OCI-LY7 (cell line): ENCODE data around the gene FEN1. TPM values are rescaled to one million over a fixed set of nuclear protein-coding genes. Genes with fewer than 3 reads are reported as not detected.
A peak's percentile ranks its signal among the peaks of the same experiment; 100 is the strongest.

Experiments used
- BruUV-seq: library from RNA; stranded (reverse); fragments of 400-500 nt; replicated peaks from 2 replicates; lab custom pipeline; 2021; lab: Mats Ljungman, UMichigan
- CTCF ChIA-PET: fragments of 300-600 bp; sonication (Branson Sonifier 250); formaldehyde crosslinking; loops from one replicate; lab custom pipeline; 2022; ENCODE audit warnings: antibody characterized with exemption; ENCODE audit not compliant: unreplicated experiment; lab: Charles Lee
- POLR2A ChIA-PET: fragments of 300-600 bp; sonication (Branson Sonifier 250); formaldehyde crosslinking; loops from one replicate; lab custom pipeline; 2022; ENCODE audit warnings: antibody characterized with exemption; lab: Charles Lee
- DNase-seq: peaks from one replicate; pipeline ENCODE4 v3.0.0-alpha.2; 2015; ENCODE audit warnings: low spot score
- H2AFZ ChIP-seq: fragments of 200-600 bp; sonication (generic), shearing (Covaris generic); 2 replicates; pipeline ENCODE4 v1.6.1; 2014; ENCODE audit warnings: mild to moderate bottlenecking, antibody characterized with exemption, low read length, moderate library complexity
- H3K27ac ChIP-seq: fragments of 200-600 bp; sonication (generic); 2 replicates; pipeline ENCODE4 v1.5.1; 2014; ENCODE audit warnings: mixed run types, low read depth, mild to moderate bottlenecking, moderate library complexity, low read length, inconsistent platforms; ENCODE audit not compliant: poor library complexity, severe bottlenecking
- H3K36me3 ChIP-seq: fragments of 200-600 bp; sonication (generic); 2 replicates; pipeline ENCODE4 v1.6.1; 2014; ENCODE audit warnings: mild to moderate bottlenecking, antibody characterized with exemption, low read length, moderate library complexity, mixed read lengths; ENCODE audit not compliant: insufficient read depth
- H3K4me1 ChIP-seq: fragments of 200-600 bp; sonication (generic); 2 replicates; pipeline ENCODE4 v1.5.1; 2014; ENCODE audit warnings: mild to moderate bottlenecking, low read length; ENCODE audit not compliant: insufficient read depth, poor library complexity, severe bottlenecking
- H3K4me2 ChIP-seq: fragments of 200-600 bp; sonication (generic); 2 replicates; pipeline ENCODE4 v1.6.1; 2014; ENCODE audit warnings: mild to moderate bottlenecking, low read length
- H3K4me3 ChIP-seq: fragments of 200-600 bp; sonication (generic); 2 replicates; pipeline ENCODE4 v1.5.1; 2014; ENCODE audit warnings: mild to moderate bottlenecking, low read depth, low read length; ENCODE audit not compliant: poor library complexity, severe bottlenecking
- H3K79me2 ChIP-seq: fragments of 200-600 bp; sonication (generic); 2 replicates; pipeline ENCODE4 v1.6.1; 2016; ENCODE audit warnings: low read depth, mild to moderate bottlenecking, low read length, moderate library complexity, mixed read lengths; ENCODE audit not compliant: insufficient read depth
- H3K9me2 ChIP-seq: fragments of 200-600 bp; sonication (generic); 2 replicates; pipeline ENCODE4 v1.6.1; 2016; ENCODE audit warnings: mild to moderate bottlenecking, low read length, mixed read lengths; ENCODE audit not compliant: insufficient read depth
- H3K9me3 ChIP-seq: fragments of 200-600 bp; sonication (generic); 2 replicates; pipeline ENCODE4 v1.6.1; 2014; ENCODE audit warnings: mild to moderate bottlenecking, mixed run types, low read length, mixed read lengths
- H4K20me1 ChIP-seq: fragments of 200-600 bp; sonication (generic); 2 replicates; pipeline ENCODE4 v1.6.1; 2014; ENCODE audit warnings: mild to moderate bottlenecking, antibody characterized with exemption, low read length, moderate library complexity, mixed read lengths; ENCODE audit not compliant: insufficient read depth
- EZH2phosphoT487 ChIP-seq: fragments of 200-600 bp; sonication (generic); IDR thresholded peaks from 2 replicates; pipeline ENCODE4 v1.6.1; 2018; ENCODE audit warnings: low read depth, borderline replicate concordance, mild to moderate bottlenecking, mixed run types, antibody characterized with exemption, low read length, moderate library complexity, mixed read lengths
- intact Hi-C: fragments of 100-400 bp; cut with micrococcal nuclease; formaldehyde crosslinking; loops from one replicate; pipeline ENCODE4 v1.10.0; 2022; ENCODE audit not compliant: unreplicated experiment
- total RNA-seq, 2 experiments: library from RNA; depleted of rRNA in 1 of 2; stranded (reverse); fragments of >200 nt in 1 of 2; shearing (Covaris generic) in 1 of 2; gene quantifications; 2 replicates each; pipeline ENCODE4 v1.2.3, GENCODE V29; 2014 to 2022
- TF ChIP-seq, protein P1 (sequence below): fragments of 200-600 bp; sonication (generic); conservative IDR thresholded peaks from 2 replicates; pipeline ENCODE4 v1.5.1; 2014; ENCODE audit warnings: mild to moderate bottlenecking, antibody characterized with exemption, low read length, moderate library complexity, mixed read lengths

The FEN1 gene
- total RNA-seq, 2 experiments from 2014 or later = 123 to 153 TPM

DNA sequence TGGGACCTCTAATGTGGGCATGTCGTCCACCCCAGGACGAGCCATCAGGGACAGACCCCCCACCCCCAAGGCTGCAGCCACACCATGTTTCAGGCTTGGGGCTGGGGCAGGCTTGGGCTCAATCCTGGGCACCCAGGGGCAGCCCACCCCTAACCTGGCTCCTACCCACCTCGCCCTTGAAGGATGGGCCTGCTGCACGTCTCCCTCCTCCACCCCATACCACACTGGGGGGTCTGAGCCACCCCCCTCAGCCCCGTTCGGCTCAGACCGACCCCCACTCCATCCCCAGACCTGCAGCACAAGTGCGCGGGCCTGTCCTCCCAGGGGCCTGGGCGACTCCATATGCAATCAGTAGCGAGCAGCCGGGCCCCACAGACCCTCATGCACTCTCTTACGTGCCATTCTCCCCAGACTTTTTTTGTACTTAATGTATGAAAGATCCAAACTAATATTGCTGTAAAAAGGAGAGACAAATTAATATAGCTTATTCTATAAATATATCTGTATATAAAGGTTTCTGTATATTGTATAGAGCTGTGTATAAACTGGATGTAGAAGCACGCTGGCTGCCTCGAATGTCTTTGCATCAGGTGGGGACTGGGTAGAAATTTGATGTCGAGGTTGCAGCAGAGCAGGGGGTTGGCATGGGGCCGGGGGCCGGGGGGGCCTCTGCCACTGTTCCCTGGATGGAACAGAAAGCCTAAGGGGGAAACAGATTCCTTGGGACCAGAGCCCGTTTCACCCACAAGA lies 46.1 kb upstream of the FEN1 start:
- CTCF ChIA-PET = no interaction called here
- intact Hi-C loops = loop anchor here (1.0 to 5.0 kb wide), 2 partner anchors 30 to 361 kb away; no protein-coding TSS in a partner anchor
- no peak overlapping the region for H3K4me2 ChIP-seq

DNA sequence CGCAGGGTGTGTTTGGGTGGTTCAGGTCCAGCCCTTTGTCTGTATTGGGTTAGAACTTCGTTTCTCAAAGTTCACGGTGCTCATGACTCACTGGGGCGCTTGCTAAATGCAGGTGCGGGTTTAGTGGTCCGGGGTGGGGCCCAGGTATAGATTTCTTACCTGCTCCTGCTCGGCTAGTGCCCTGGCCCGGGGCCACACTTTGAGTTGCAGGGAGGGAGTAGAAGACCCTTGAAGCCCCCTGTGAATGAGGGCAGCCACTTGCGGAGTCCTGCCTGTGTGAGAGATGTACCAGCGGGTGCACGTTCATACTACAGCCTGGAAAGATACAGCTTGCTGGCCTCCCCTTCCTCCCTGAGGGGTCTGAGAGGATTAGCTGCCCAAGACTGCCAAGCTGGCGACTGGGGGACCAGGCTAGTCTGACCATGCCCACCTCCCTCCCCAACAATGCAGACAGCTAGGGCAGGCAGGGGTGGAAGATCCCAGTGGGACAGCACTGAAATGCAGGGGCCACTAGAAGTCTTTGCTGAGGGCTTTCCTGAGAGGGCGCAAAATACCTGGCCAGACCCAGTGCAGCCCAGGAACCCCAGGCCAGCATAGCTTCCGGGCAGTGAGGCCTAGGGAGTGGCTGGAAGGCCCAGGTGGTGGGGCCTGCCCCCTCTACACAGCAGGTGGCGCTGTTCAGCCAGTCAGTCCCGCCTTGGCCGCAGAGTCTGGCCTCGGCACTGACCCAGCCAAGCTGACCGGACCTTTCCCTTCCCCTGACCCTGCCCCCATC lies 45.3 kb upstream of the FEN1 start:
- ChIA-PET CTCF (interaction anchor here (0.6 kb wide), 1 partner anchor 360 kb away, joined by 3 read pairs; no protein-coding TSS in a partner anchor), POLR2A (no interaction called here)
- Histone ChIP-seq H3K27ac (no peak overlapping the region), H3K4me1 (no peaks in the 10 kb centered on the region), H3K9me3 (no peaks in the 10 kb centered on the region), H3K36me3 (no peaks in the 10 kb centered on the region), H3K4me2 (no peak overlapping the region), H3K4me3 (no peak overlapping the region), H2AFZ (no peak overlapping the region), H4K20me1 (no peaks in the 10 kb centered on the region), H3K79me2 (no peaks in the 10 kb centered on the region), H3K9me2 (no peaks in the 10 kb centered on the region)
- peak; percentile 53 for DNase-seq
- no peak for TF ChIP-seq EZH2phosphoT487
- TF ChIP-seq, protein P1, sequence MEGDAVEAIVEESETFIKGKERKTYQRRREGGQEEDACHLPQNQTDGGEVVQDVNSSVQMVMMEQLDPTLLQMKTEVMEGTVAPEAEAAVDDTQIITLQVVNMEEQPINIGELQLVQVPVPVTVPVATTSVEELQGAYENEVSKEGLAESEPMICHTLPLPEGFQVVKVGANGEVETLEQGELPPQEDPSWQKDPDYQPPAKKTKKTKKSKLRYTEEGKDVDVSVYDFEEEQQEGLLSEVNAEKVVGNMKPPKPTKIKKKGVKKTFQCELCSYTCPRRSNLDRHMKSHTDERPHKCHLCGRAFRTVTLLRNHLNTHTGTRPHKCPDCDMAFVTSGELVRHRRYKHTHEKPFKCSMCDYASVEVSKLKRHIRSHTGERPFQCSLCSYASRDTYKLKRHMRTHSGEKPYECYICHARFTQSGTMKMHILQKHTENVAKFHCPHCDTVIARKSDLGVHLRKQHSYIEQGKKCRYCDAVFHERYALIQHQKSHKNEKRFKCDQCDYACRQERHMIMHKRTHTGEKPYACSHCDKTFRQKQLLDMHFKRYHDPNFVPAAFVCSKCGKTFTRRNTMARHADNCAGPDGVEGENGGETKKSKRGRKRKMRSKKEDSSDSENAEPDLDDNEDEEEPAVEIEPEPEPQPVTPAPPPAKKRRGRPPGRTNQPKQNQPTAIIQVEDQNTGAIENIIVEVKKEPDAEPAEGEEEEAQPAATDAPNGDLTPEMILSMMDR = peak; percentile 90
- BruUV-seq = no TSS peak
- intact Hi-C loops = loop anchor here (1.0 to 5.0 kb wide), 2 partner anchors 29 to 360 kb away; no protein-coding TSS in a partner anchor

More for the DNA sequence above, 46.1 kb upstream of the FEN1 start:
- Histone ChIP-seq H3K36me3 (no peaks in the 10 kb centered on the region), H3K9me3 (no peaks in the 10 kb centered on the region), H3K4me1 (no peaks in the 10 kb centered on the region), H3K9me2 (no peaks in the 10 kb centered on the region), H3K27ac (no peak overlapping the region), H3K79me2 (no peaks in the 10 kb centered on the region), H2AFZ (no peak overlapping the region), H3K4me3 (no peak overlapping the region), H4K20me1 (no peaks in the 10 kb centered on the region)
- DNase-seq = no peak
- no TSS peak for BruUV-seq
- POLR2A ChIA-PET = no interaction called here
- TF ChIP-seq, protein P1 = no peak
- TF ChIP-seq EZH2phosphoT487 = no peak
